Lower lobe of right lung (tissue), 2 donors: ENCODE results near the gene L1CAM. TPM values are rescaled to one million over a fixed set of nuclear protein-coding genes. Genes with fewer than 3 reads are reported as not detected.

ENCODE experiments used
- ATAC-seq, 2 donors: fragments of 200-7000 bp; cut with Tn5 transposase; one replicate each; pipeline ENCODE4 v1.9.1; 2020 to 2022; ENCODE audit warnings: mild to moderate bottlenecking in 2 of 2, moderate library complexity in 2 of 2
- DNase-seq: peaks from one replicate; pipeline ENCODE4 v3.0.0-alpha.2; 2020
- H3K27ac ChIP-seq: fragments of 200-600 bp; one replicate; pipeline ENCODE4 v1.8.0; 2022
- H3K27me3 ChIP-seq: fragments of 200-600 bp; one replicate; pipeline ENCODE4 v1.8.0; 2022; ENCODE audit warnings: low read depth
- H3K36me3 ChIP-seq: fragments of 200-600 bp; one replicate; pipeline ENCODE4 v1.8.0; 2022; ENCODE audit warnings: mild to moderate bottlenecking
- H3K4me1 ChIP-seq: fragments of 200-600 bp; one replicate; pipeline ENCODE4 v1.8.0; 2022
- H3K4me3 ChIP-seq: fragments of 200-600 bp; one replicate; pipeline ENCODE4 v1.8.0; 2022; ENCODE audit warnings: mild to moderate bottlenecking
- H3K9me3 ChIP-seq: fragments of 200-600 bp; one replicate; pipeline ENCODE4 v1.8.0; 2022
- intact Hi-C: fragments of 100-400 bp; cut with DNase I; formaldehyde crosslinking; loops from one replicate; pipeline ENCODE4 v1.11.0; 2022
- total RNA-seq: library from RNA; stranded (reverse); fragmentation: NEBNext Ultra II Directional; extraction: Animal tissue kit (Norgen Biotek cat#: 25700); gene quantifications from one replicate; pipeline ENCODE4 v1.2.1, GENCODE V29; 2021
- TF ChIP-seq, protein P1 (sequence below): fragments of 200-600 bp; IDR thresholded peaks from one replicate; pipeline ENCODE4 v1.8.0; 2022; ENCODE audit warnings: antibody characterized with exemption, mild to moderate bottlenecking
- donor health status: DM: no; HTN: yes; CAD: no; lungs with severe emphysema.

L1CAM gene
- total RNA-seq, 1 donor from 2014 or later: 1.6 TPM

DNA sequence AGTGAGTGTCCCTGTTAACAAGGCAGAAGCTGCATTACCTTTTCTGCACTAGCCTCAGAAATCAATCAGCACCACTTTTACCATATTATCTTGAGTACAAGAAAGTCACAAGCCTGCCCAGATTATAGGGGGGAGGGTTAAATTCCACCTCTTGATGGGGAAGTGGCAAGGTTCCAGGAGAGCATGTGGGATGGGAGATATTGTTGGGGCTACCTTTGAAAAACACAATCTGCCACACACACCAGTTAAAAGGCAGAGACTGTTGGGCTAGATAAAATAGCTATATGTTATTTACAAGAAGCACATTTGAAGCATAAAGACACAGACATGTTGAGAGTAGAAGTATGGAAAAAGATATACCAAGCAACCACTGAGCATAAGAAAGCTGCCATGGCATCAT lies 11.9 kb upstream of the L1CAM start:
- TF ChIP-seq, protein P1, sequence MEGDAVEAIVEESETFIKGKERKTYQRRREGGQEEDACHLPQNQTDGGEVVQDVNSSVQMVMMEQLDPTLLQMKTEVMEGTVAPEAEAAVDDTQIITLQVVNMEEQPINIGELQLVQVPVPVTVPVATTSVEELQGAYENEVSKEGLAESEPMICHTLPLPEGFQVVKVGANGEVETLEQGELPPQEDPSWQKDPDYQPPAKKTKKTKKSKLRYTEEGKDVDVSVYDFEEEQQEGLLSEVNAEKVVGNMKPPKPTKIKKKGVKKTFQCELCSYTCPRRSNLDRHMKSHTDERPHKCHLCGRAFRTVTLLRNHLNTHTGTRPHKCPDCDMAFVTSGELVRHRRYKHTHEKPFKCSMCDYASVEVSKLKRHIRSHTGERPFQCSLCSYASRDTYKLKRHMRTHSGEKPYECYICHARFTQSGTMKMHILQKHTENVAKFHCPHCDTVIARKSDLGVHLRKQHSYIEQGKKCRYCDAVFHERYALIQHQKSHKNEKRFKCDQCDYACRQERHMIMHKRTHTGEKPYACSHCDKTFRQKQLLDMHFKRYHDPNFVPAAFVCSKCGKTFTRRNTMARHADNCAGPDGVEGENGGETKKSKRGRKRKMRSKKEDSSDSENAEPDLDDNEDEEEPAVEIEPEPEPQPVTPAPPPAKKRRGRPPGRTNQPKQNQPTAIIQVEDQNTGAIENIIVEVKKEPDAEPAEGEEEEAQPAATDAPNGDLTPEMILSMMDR: no peak
- Histone ChIP-seq H3K4me3 (no peak overlapping the region), H3K4me1 (no peaks in the 10 kb centered on the region), H3K36me3 (no peaks in the 10 kb centered on the region), H3K27ac (no peak overlapping the region), H3K9me3 (no peaks in the 10 kb centered on the region), H3K27me3 (no peaks in the 10 kb centered on the region)
- intact Hi-C loops: no loop called here
- ATAC-seq (no peak), DNase-seq (no peak)

DNA sequence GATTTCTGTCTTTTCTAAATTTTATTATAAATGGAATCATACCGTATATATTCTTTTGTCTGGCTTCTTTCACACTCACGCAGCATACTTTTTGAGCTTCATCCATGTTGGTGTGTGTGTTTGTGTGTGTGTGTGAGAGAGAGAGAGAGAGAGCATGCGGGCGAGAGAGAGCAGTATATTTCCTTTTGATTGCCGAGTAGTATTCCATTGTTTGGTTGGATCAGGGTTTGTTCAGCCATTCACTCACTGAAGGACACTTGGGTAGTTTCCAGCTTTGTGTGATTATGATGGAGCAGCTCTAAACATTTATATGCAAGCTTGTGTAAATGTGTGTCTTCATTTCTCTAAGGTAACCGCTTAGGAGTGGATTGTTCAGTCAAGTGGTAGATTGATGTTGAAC lies 3.1 kb upstream of the L1CAM start:
- TF ChIP-seq, protein P1: no peak
- Histone ChIP-seq H3K27ac (no peak overlapping the region), H3K9me3 (no peaks in the 10 kb centered on the region), H3K27me3 (peaks cover 20% of the 10 kb centered on the region), H3K4me1 (peaks cover 4% of the 10 kb centered on the region), H3K36me3 (no peaks in the 10 kb centered on the region), H3K4me3 (no peak overlapping the region)
- intact Hi-C loops: no loop called here
- ATAC-seq (no peak), DNase-seq (no peak)

DNA sequence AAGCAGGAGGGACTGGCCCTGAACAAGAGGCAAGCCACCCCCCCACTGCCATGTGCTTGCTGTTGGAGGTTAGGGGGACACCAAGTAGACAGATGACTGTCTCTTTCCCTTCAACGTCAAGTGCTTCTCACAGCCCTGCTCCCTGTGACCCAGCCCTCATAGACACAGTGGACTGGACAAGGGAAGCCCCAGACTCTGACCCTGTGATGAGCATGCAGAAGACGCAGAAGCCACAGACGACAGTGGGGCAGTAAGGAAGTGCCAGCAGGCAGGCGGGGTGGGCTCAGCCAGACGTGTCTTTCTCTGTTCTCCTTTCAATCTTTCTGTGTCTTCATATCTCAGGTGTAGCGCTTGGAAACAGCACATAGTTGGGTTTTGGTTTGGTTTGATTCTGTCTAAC lies 2.4 kb upstream of the L1CAM start:
- no peak for ATAC-seq
- Histone ChIP-seq H3K36me3 (no peaks in the 10 kb centered on the region), H3K4me1 (peaks cover 4% of the 10 kb centered on the region), H3K9me3 (no peaks in the 10 kb centered on the region), H3K4me3 (no peak overlapping the region), H3K27me3 (peaks cover 28% of the 10 kb centered on the region), H3K27ac (no peak overlapping the region)
- no peak for DNase-seq
- TF ChIP-seq, protein P1: no peak
- intact Hi-C loops: no loop called here

DNA sequence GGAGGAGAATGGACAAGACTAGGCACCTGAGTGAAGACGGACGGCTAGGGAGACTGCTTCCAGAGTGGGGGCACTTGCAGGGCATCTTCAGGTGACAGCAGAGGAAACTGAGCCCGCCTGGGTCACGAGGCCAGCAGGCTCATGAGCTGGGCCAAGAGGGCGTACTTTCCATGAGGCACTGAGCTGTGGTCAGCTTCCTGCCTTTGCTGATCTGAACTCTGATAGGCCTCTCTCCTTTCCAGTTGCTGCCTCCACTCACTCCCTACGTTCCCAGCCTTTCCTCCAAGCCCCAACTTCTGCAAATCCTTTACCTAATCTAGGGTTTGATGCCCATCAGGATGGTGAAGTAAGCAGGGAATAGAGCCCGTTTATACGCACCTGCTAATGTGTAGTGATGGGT lies 1.4 kb upstream of the L1CAM start:
- intact Hi-C loops: no loop called here
- Histone ChIP-seq H3K4me1 (peaks cover 4% of the 10 kb centered on the region), H3K36me3 (no peaks in the 10 kb centered on the region), H3K9me3 (no peaks in the 10 kb centered on the region), H3K27me3 (peaks cover 35% of the 10 kb centered on the region), H3K4me3 (no peak overlapping the region), H3K27ac (no peak overlapping the region)
- TF ChIP-seq, protein P1: no peak
- ATAC-seq (no peak), DNase-seq (no peak)

DNA sequence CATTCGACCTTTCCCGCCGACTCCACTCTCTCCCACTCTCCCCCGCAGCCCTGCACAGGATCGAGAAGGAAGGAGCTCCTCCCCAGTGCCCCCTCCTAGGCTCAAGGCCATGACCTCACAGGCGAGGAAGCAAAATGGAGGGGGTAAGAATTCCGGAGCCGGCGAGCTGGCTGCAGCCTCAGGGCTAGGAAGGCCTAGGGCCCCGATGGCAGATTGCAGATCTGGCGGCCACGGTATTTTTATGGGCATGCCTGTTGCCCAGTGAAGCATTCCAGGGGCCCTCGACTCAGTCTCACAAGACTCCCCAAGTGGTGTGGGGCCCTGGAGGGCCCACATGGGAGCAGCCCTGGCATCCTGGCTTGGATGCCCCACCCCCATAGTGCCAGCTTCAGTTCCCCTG lies 942 bp upstream of the L1CAM start:
- TF ChIP-seq, protein P1: no peak
- Histone ChIP-seq H3K4me3 (no peak overlapping the region), H3K36me3 (no peaks in the 10 kb centered on the region), H3K4me1 (peaks cover 4% of the 10 kb centered on the region), H3K9me3 (no peaks in the 10 kb centered on the region), H3K27ac (no peak overlapping the region), H3K27me3 (peaks cover 35% of the 10 kb centered on the region)
- intact Hi-C loops: no loop called here
- ATAC-seq (no peak), DNase-seq (no peak)

DNA sequence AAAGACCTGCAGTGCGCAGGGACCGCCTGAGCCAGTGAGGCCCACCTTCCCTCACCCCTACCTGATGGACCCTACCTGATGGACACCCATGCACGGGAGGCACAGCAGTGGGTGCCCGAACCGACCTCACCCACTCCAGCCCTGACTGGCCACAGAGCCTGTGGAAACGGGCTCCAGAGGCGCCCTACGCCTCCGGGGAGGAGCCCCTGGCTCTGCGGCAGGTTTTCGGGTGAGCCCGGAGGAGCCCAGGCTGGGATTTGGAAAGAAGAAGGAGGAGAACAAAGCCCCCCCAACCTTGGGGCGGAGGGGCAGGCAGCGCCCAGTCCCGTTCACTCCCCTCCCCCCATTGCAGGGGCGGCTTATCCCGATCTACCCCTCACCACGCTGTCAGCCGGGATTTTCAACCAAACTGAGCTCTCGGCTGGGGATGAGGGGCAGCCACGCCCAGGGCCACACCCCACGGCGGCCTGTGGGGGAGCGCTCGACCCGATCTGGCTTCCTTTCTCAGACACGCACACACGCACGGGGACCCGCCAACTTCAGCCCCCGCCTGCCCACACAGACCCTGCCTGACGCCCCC lies 675 bp downstream of the L1CAM start:
- Histone ChIP-seq H3K27ac (no peak overlapping the region), H3K4me1 (peaks cover 4% of the 10 kb centered on the region), H3K9me3 (no peaks in the 10 kb centered on the region), H3K4me3 (no peak overlapping the region), H3K36me3 (no peaks in the 10 kb centered on the region), H3K27me3 (peaks cover 35% of the 10 kb centered on the region)
- DNase-seq (no peak), ATAC-seq (no peak)
- intact Hi-C loops: no loop called here
- TF ChIP-seq, protein P1: no peak
